WTC11 (cell line): Measurements from ENCODE around the gene EYA2. TPM values are rescaled to one million over a fixed set of nuclear protein-coding genes. Genes with fewer than 3 reads are reported as not detected.

Experiments
- ATAC-seq: fragments of 200-7000 bp; cut with Tn5 transposase; 2 replicates; pipeline ENCODE4 v1.10.0; 2021; ENCODE audit warnings: mild to moderate bottlenecking, moderate library complexity
- CTCF ChIA-PET: fragments of 300-600 bp; sonication (Branson Sonifier 250); formaldehyde crosslinking; loops from one replicate; lab custom pipeline; 2021; ENCODE audit warnings: antibody characterized with exemption; lab: Charles Lee
- POLR2A ChIA-PET: fragments of 350-600 bp; sonication (Branson Sonifier 250); formaldehyde crosslinking; loops from one replicate; lab custom pipeline; 2021; ENCODE audit warnings: antibody characterized with exemption; lab: Charles Lee
- DNase-seq: peaks from one replicate; pipeline ENCODE4 v3.0.0; 2021; ENCODE audit warnings: low spot score
- H3K27ac Mint-ChIP-seq: 2 replicates; pipeline ENCODE4 v1.8.0; 2021; ENCODE audit warnings: mixed read lengths
- H3K27me3 Mint-ChIP-seq: 2 replicates; pipeline ENCODE4 v1.8.0; 2021; ENCODE audit warnings: low read depth, mild to moderate bottlenecking, moderate library complexity, mixed read lengths
- H3K36me3 Mint-ChIP-seq: 2 replicates; pipeline ENCODE4 v1.8.0; 2021; ENCODE audit warnings: mixed read lengths
- H3K4me1 Mint-ChIP-seq: 2 replicates; pipeline ENCODE4 v1.8.0; 2022; ENCODE audit warnings: mixed read lengths
- H3K4me3 Mint-ChIP-seq: 2 replicates; pipeline ENCODE4 v1.8.0; 2021; ENCODE audit warnings: mild to moderate bottlenecking, moderate library complexity, mixed read lengths
- H3K9me3 Mint-ChIP-seq: 2 replicates; pipeline ENCODE4 v1.8.0; 2021; ENCODE audit warnings: mixed read lengths
- CREM ChIP-seq: sonication (generic); formaldehyde crosslinking; IDR thresholded peaks from 2 replicates; pipeline ENCODE4 v1.8.1; 2022; ENCODE audit warnings: mild to moderate bottlenecking, missing genetic modification reagents, moderate library complexity
- EMX1 ChIP-seq: fragments of 250-450 bp; sonication (Bioruptor Pico); IDR thresholded peaks from 2 replicates; pipeline ENCODE4 v1.8.0; 2021; ENCODE audit warnings: mild to moderate bottlenecking
- ETV6 ChIP-seq: sonication (generic); formaldehyde crosslinking; IDR thresholded peaks from 2 replicates; pipeline ENCODE4 v1.8.1; 2022; ENCODE audit warnings: mild to moderate bottlenecking, missing genetic modification reagents
- FOXK1 ChIP-seq: sonication (generic); formaldehyde crosslinking; IDR thresholded peaks from 2 replicates; pipeline ENCODE4 v1.8.0; 2022; ENCODE audit warnings: mild to moderate bottlenecking, moderate library complexity, missing genetic modification reagents
- HMGXB4 ChIP-seq: sonication (generic); formaldehyde crosslinking; IDR thresholded peaks from 2 replicates; pipeline ENCODE4 v1.8.1; 2023; ENCODE audit warnings: mild to moderate bottlenecking, moderate library complexity, missing genetic modification reagents
- IRF1 ChIP-seq: sonication (generic); formaldehyde crosslinking; IDR thresholded peaks from 2 replicates; pipeline ENCODE4 v1.8.0; 2023; ENCODE audit warnings: missing genetic modification reagents
- IRF2 ChIP-seq: sonication (generic); formaldehyde crosslinking; IDR thresholded peaks from 2 replicates; pipeline ENCODE4 v1.8.0; 2022; ENCODE audit warnings: low read depth, missing genetic modification reagents, borderline replicate concordance
- MXD4 ChIP-seq: fragments of 250-450 bp; sonication (Bioruptor Pico); IDR thresholded peaks from 2 replicates; pipeline ENCODE4 v1.8.0; 2021; ENCODE audit warnings: mild to moderate bottlenecking, moderate library complexity, borderline replicate concordance
- NFYB ChIP-seq: sonication (generic); formaldehyde crosslinking; conservative IDR thresholded peaks from 2 replicates; pipeline ENCODE4 v1.8.0; 2022; ENCODE audit warnings: low read depth, missing genetic modification reagents
- PRRX2 ChIP-seq: fragments of 250-450 bp; sonication (Bioruptor Pico); IDR thresholded peaks from 2 replicates; pipeline ENCODE4 v1.8.0; 2021; ENCODE audit warnings: mild to moderate bottlenecking
- RELA ChIP-seq: sonication (generic); formaldehyde crosslinking; IDR thresholded peaks from 2 replicates; pipeline ENCODE4 v1.8.1; 2022; ENCODE audit warnings: missing genetic modification reagents, mild to moderate bottlenecking, borderline replicate concordance
- TCF7 ChIP-seq: sonication (generic); formaldehyde crosslinking; IDR thresholded peaks from 2 replicates; pipeline ENCODE4 v1.8.0; 2022; ENCODE audit warnings: mild to moderate bottlenecking, low read depth, missing genetic modification reagents, moderate library complexity
- ZBTB43 ChIP-seq: sonication (generic); formaldehyde crosslinking; IDR thresholded peaks from 2 replicates; pipeline ENCODE4 v1.8.1; 2023; ENCODE audit warnings: mild to moderate bottlenecking, missing genetic modification reagents
- ZNF317 ChIP-seq: sonication (generic); formaldehyde crosslinking; IDR thresholded peaks from 2 replicates; pipeline ENCODE4 v1.8.1; 2023; ENCODE audit warnings: low read depth, mild to moderate bottlenecking, moderate library complexity, missing genetic modification reagents, borderline replicate concordance
- ZNF425 ChIP-seq: fragments of 250-450 bp; sonication (Bioruptor Pico); conservative IDR thresholded peaks from 2 replicates; pipeline ENCODE4 v1.9.0; 2021; ENCODE audit warnings: mild to moderate bottlenecking
- total RNA-seq: library from RNA; stranded (reverse); gene quantifications from 3 replicates; pipeline ENCODE4 v1.2.3, GENCODE V29; 2021
- TF ChIP-seq, protein P1 (sequence below): sonication (generic); formaldehyde crosslinking; conservative IDR thresholded peaks from 2 replicates; pipeline ENCODE4 v1.8.1; 2022; ENCODE audit warnings: mild to moderate bottlenecking, missing genetic modification reagents
- TF ChIP-seq, protein P2 (sequence below): sonication (generic); formaldehyde crosslinking; IDR thresholded peaks from 2 replicates; pipeline ENCODE4 v1.8.0; 2022; ENCODE audit warnings: mild to moderate bottlenecking, missing genetic modification reagents
- TF ChIP-seq, protein P3 (sequence below): sonication (generic); formaldehyde crosslinking; conservative IDR thresholded peaks from 2 replicates; pipeline ENCODE4 v1.8.1; 2023; ENCODE audit warnings: mild to moderate bottlenecking, low read depth, missing genetic modification reagents, moderate library complexity
- TF ChIP-seq, protein P4 (sequence below): fragments of 250-450 bp; sonication (Bioruptor Pico); IDR thresholded peaks from 2 replicates; pipeline ENCODE4 v1.9.0; 2021; ENCODE audit warnings: mild to moderate bottlenecking

EYA2 gene
- total RNA-seq, 1 experiment from 2014 or later, result 1.5 TPM

DNA sequence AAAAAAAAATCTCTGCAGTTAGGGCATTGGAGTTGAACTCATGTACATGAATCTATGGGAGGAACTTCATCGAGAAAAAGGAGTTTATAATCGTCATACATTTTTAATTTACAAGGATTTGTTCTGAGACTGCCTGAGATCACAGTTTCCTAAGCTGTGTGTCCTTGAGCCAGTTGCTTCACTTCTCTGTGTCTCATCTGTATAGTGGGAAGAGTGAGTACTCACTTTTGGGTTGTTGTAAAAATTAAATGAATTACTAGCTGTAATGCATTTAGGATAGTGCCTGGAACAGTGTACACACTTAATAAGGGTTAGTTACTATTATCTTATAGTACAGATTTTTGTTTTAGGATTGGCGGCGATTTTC is 42.5 kb downstream of the EYA2 start:
- ATAC-seq (no peak), DNase-seq (no peak)
- no peak overlapping the region for H3K4me3 Mint-ChIP-seq
- H3K9me3 Mint-ChIP-seq, result peaks cover 5% of the 10 kb centered on the region
- no peak overlapping the region for H3K27ac Mint-ChIP-seq
- no peaks in the 10 kb centered on the region for H3K27me3 Mint-ChIP-seq
- ChIA-PET POLR2A (no interaction called here), CTCF (interaction anchor here (1.3 kb wide), 1 partner anchor 15 kb away, joined by 4 read pairs; no protein-coding TSS in a partner anchor)
- TF ChIP-seq IRF1, result no peak
- TF ChIP-seq CREM (CRISPR knock-in tag), result no peak
- TF ChIP-seq EMX1 (CRISPR knock-in tag), result no peak
- TF ChIP-seq, protein P1, sequence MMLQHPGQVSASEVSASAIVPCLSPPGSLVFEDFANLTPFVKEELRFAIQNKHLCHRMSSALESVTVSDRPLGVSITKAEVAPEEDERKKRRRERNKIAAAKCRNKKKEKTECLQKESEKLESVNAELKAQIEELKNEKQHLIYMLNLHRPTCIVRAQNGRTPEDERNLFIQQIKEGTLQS, result no peak
- TF ChIP-seq ETV6 (CRISPR knock-in tag), result no peak
- no peak for TF ChIP-seq ZNF425 (CRISPR knock-in tag)
- no peak for TF ChIP-seq NFYB (CRISPR knock-in tag)
- TF ChIP-seq, protein P2, sequence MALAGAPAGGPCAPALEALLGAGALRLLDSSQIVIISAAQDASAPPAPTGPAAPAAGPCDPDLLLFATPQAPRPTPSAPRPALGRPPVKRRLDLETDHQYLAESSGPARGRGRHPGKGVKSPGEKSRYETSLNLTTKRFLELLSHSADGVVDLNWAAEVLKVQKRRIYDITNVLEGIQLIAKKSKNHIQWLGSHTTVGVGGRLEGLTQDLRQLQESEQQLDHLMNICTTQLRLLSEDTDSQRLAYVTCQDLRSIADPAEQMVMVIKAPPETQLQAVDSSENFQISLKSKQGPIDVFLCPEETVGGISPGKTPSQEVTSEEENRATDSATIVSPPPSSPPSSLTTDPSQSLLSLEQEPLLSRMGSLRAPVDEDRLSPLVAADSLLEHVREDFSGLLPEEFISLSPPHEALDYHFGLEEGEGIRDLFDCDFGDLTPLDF (CRISPR knock-in tag), result no peak
- no peak for TF ChIP-seq IRF2
- TF ChIP-seq RELA (CRISPR knock-in tag), result no peak
- TF ChIP-seq TCF7 (CRISPR knock-in tag), result no peak
- TF ChIP-seq, protein P3, sequence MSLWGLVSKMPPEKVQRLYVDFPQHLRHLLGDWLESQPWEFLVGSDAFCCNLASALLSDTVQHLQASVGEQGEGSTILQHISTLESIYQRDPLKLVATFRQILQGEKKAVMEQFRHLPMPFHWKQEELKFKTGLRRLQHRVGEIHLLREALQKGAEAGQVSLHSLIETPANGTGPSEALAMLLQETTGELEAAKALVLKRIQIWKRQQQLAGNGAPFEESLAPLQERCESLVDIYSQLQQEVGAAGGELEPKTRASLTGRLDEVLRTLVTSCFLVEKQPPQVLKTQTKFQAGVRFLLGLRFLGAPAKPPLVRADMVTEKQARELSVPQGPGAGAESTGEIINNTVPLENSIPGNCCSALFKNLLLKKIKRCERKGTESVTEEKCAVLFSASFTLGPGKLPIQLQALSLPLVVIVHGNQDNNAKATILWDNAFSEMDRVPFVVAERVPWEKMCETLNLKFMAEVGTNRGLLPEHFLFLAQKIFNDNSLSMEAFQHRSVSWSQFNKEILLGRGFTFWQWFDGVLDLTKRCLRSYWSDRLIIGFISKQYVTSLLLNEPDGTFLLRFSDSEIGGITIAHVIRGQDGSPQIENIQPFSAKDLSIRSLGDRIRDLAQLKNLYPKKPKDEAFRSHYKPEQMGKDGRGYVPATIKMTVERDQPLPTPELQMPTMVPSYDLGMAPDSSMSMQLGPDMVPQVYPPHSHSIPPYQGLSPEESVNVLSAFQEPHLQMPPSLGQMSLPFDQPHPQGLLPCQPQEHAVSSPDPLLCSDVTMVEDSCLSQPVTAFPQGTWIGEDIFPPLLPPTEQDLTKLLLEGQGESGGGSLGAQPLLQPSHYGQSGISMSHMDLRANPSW, result no peak
- TF ChIP-seq, protein P4, sequence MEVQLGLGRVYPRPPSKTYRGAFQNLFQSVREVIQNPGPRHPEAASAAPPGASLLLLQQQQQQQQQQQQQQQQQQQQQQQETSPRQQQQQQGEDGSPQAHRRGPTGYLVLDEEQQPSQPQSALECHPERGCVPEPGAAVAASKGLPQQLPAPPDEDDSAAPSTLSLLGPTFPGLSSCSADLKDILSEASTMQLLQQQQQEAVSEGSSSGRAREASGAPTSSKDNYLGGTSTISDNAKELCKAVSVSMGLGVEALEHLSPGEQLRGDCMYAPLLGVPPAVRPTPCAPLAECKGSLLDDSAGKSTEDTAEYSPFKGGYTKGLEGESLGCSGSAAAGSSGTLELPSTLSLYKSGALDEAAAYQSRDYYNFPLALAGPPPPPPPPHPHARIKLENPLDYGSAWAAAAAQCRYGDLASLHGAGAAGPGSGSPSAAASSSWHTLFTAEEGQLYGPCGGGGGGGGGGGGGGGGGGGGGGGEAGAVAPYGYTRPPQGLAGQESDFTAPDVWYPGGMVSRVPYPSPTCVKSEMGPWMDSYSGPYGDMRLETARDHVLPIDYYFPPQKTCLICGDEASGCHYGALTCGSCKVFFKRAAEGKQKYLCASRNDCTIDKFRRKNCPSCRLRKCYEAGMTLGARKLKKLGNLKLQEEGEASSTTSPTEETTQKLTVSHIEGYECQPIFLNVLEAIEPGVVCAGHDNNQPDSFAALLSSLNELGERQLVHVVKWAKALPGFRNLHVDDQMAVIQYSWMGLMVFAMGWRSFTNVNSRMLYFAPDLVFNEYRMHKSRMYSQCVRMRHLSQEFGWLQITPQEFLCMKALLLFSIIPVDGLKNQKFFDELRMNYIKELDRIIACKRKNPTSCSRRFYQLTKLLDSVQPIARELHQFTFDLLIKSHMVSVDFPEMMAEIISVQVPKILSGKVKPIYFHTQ (CRISPR knock-in tag), result no peak
- H3K36me3 Mint-ChIP-seq, result no peaks in the 10 kb centered on the region
- H3K4me1 Mint-ChIP-seq, result no peaks in the 10 kb centered on the region

DNA sequence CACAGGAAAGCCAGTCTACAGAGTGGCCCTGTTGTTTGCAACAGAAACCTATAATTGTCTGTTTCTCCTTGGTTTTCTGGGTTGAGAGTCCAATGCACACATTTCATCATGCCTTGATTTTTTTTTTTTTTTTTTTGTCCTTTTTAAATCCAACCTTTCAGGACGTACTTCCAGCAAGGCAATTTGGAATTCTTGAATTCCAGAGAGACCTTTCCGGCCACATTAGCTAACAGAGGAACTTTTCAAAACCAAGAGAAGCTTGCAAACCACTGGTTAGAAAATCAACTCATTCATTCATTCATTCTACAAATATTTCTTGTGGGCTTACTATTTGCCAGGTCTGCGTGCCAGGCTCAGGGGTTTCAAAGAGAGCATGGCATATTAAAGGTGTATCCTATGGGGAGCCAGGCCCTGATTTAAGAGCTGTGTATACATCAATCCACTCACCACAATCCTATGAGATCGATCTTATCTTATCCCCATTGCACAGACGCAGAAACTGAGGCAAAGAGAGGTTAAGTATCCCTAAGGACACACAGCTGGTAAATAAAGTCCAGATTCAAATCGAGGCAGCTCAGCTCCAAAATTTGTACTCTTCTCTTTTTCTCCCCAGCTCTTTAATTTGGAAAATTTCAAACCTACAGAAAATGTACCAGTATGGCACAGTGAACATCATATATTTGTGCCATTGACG is 43.0 kb downstream of the EYA2 start:
- ChIA-PET CTCF (interaction anchor here (0.7 to 1.8 kb wide), 5 partner anchors 14 to 180 kb away, joined by 3 to 8 read pairs (median 4); no protein-coding TSS in a partner anchor), POLR2A (no interaction called here)
- DNase-seq, result no peak
- no peak overlapping the region for H3K27ac Mint-ChIP-seq
- H3K27me3 Mint-ChIP-seq, result no peaks in the 10 kb centered on the region
- no peak overlapping the region for H3K4me3 Mint-ChIP-seq
- H3K36me3 Mint-ChIP-seq, result no peaks in the 10 kb centered on the region
- no peak for ATAC-seq
- H3K9me3 Mint-ChIP-seq, result peaks cover 5% of the 10 kb centered on the region
- no peaks in the 10 kb centered on the region for H3K4me1 Mint-ChIP-seq
- TF ChIP-seq HMGXB4 (CRISPR knock-in tag) (no peak), MXD4 (CRISPR knock-in tag) (no peak), ZBTB43 (no peak), FOXK1 (CRISPR knock-in tag) (no peak), ZNF317 (CRISPR knock-in tag) (no peak), TCF7 (CRISPR knock-in tag) (no peak), PRRX2 (CRISPR knock-in tag) (no peak)
